ENCODE results near the gene TFPI. TPM values are rescaled to one million over a fixed set of nuclear protein-coding genes. Genes with fewer than 3 reads are reported as not detected.

TFPI gene
- total and polyA plus RNA-seq, 7 donors, result 2.3 to 83.1 (median 29.3) TPM

- no peaks in the 10 kb centered on the region for H3K9me3 ChIP-seq
- no peak for DNase-seq
- WGBS, 2 donors, result 62 to 68% methylated on average over 3 of the region's 3 CpGs
- no peaks in the 10 kb centered on the region for H3K36me3 ChIP-seq
- no peaks in the 10 kb centered on the region for H3K4me1 ChIP-seq
- H3K27me3 ChIP-seq, result no peaks in the 10 kb centered on the region
- no peak overlapping the region for H3K4me3 ChIP-seq
- intact Hi-C loops (cut with DNase I), result no loop called here
- TF ChIP-seq POLR2AphosphoS5 (IDR thresholded peaks at IDR 0.05) (no peak), CTCF (IDR thresholded peaks at IDR 0.05) (no peak), POLR2A (IDR thresholded peaks at IDR 0.05) (no peak)
- peak overlapping the region in 1 of 4 donors; percentile 9 for H3K27ac ChIP-seq
These were observed 49.1 kb downstream of the TFPI start for GRCh38 chr2:187505065-187505672.

GRCh38 chr2:187504312-187504921 is 49.8 kb downstream of the TFPI start:
- WGBS, 2 donors, result 7 to 18% methylated on average over 6 of the region's 6 CpGs
- no peaks in the 10 kb centered on the region for H3K27me3 ChIP-seq
- DNase-seq, result no peak
- intact Hi-C loops (cut with DNase I), result no loop called here
- no peaks in the 10 kb centered on the region for H3K36me3 ChIP-seq
- no peaks in the 10 kb centered on the region for H3K9me3 ChIP-seq
- TF ChIP-seq CTCF (IDR thresholded peaks at IDR 0.05) (no peak), POLR2AphosphoS5 (IDR thresholded peaks at IDR 0.05) (no peak), EP300 (IDR thresholded peaks at IDR 0.05) (no peak), POLR2A (IDR thresholded peaks at IDR 0.05) (no peak)
- H3K27ac ChIP-seq, result no peak overlapping the region
- H3K4me3 ChIP-seq, result no peak overlapping the region
- H3K4me1 ChIP-seq, result no peaks in the 10 kb centered on the region

- WGBS, 2 donors, result 69 to 83% methylated on average over 2 of the region's 2 CpGs
- H3K36me3 ChIP-seq, result no peaks in the 10 kb centered on the region
These were observed 50.5 kb downstream of the TFPI start for GRCh38 chr2:187503700-187504099.

GRCh38 chr2:187502467-187502866 is 51.8 kb downstream of the TFPI start:
- no peaks in the 10 kb centered on the region for H3K27me3 ChIP-seq
- H3K4me3 ChIP-seq, result no peak overlapping the region
- intact Hi-C loops (cut with DNase I), result no loop called here
- H3K9me3 ChIP-seq, result no peaks in the 10 kb centered on the region
- H3K36me3 ChIP-seq, result no peaks in the 10 kb centered on the region
- 72 to 82% methylated on average over 2 of the region's 2 CpGs for WGBS, 2 donors
- DNase-seq, result no peak
- TF ChIP-seq CTCF (IDR thresholded peaks at IDR 0.05), result no peak
- no peak for TF ChIP-seq POLR2A (IDR thresholded peaks at IDR 0.05)
- no peak for TF ChIP-seq EP300 (IDR thresholded peaks at IDR 0.05)
- no peak for TF ChIP-seq POLR2AphosphoS5 (IDR thresholded peaks at IDR 0.05)
- H3K27ac ChIP-seq, result no peak overlapping the region
- no peaks in the 10 kb centered on the region for H3K4me1 ChIP-seq

More at GRCh38 chr2:187503700-187504099, 50.5 kb downstream of the TFPI start:
- TF ChIP-seq CTCF (IDR thresholded peaks at IDR 0.05) (no peak), POLR2AphosphoS5 (IDR thresholded peaks at IDR 0.05) (no peak), POLR2A (IDR thresholded peaks at IDR 0.05) (no peak), EP300 (IDR thresholded peaks at IDR 0.05) (no peak)
- no peak for DNase-seq
- H3K27me3 ChIP-seq, result no peaks in the 10 kb centered on the region
- intact Hi-C loops (cut with DNase I), result no loop called here
- H3K27ac ChIP-seq, result no peak overlapping the region
- no peaks in the 10 kb centered on the region for H3K9me3 ChIP-seq
- no peaks in the 10 kb centered on the region for H3K4me1 ChIP-seq
- no peak overlapping the region for H3K4me3 ChIP-seq
